SU-DHL-6 (cell line): ENCODE data around the gene ARHGEF19.

Experiments used
- CTCF ChIP-seq: fragments of 200-600 bp; sonication (generic); IDR thresholded peaks from one replicate; pipeline ENCODE4 v1.5.1; 2017; ENCODE audit warnings: antibody characterized with exemption, mild to moderate bottlenecking, low read length, moderate library complexity; ENCODE audit not compliant: insufficient read depth, poor library complexity, severe bottlenecking
- EZH2phosphoT487 ChIP-seq: fragments of 200-600 bp; sonication (generic), shearing (Covaris generic); conservative IDR thresholded peaks from 2 replicates; pipeline ENCODE4 v1.6.1; 2018; ENCODE audit warnings: mild to moderate bottlenecking, antibody characterized with exemption, low read length, moderate library complexity, mixed read lengths

DNA sequence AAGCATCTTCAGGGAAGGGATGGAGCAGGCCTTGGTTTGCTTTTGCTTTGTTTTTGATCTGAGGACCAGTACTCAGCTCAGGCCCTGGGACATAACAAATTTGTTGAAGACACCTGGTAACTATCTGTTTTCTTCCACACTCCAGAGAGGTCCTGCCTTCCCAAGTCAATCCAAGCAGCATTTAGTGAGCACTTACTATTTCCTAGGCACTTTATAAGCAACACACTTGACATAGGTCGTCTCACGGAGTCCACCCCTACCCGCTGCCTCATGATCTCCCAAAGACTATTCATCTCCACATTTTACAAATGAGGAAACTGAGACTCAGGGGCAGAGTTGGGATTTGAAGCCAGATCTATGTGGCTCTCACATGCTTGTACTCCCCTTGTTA is 42.2 kb downstream of the ARHGEF19 start:
- TF ChIP-seq CTCF (no peak), EZH2phosphoT487 (no peak)
